Measurements from ENCODE around the gene FKBP15.
"Not testable (repeated sequence)": the region's sequence is repeated elsewhere in the genome, so short reads cannot be mapped to it uniquely, and the experiment has no call there.

Gene FKBP15, protein sequence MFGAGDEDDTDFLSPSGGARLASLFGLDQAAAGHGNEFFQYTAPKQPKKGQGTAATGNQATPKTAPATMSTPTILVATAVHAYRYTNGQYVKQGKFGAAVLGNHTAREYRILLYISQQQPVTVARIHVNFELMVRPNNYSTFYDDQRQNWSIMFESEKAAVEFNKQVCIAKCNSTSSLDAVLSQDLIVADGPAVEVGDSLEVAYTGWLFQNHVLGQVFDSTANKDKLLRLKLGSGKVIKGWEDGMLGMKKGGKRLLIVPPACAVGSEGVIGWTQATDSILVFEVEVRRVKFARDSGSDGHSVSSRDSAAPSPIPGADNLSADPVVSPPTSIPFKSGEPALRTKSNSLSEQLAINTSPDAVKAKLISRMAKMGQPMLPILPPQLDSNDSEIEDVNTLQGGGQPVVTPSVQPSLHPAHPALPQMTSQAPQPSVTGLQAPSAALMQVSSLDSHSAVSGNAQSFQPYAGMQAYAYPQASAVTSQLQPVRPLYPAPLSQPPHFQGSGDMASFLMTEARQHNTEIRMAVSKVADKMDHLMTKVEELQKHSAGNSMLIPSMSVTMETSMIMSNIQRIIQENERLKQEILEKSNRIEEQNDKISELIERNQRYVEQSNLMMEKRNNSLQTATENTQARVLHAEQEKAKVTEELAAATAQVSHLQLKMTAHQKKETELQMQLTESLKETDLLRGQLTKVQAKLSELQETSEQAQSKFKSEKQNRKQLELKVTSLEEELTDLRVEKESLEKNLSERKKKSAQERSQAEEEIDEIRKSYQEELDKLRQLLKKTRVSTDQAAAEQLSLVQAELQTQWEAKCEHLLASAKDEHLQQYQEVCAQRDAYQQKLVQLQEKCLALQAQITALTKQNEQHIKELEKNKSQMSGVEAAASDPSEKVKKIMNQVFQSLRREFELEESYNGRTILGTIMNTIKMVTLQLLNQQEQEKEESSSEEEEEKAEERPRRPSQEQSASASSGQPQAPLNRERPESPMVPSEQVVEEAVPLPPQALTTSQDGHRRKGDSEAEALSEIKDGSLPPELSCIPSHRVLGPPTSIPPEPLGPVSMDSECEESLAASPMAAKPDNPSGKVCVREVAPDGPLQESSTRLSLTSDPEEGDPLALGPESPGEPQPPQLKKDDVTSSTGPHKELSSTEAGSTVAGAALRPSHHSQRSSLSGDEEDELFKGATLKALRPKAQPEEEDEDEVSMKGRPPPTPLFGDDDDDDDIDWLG

DNA sequence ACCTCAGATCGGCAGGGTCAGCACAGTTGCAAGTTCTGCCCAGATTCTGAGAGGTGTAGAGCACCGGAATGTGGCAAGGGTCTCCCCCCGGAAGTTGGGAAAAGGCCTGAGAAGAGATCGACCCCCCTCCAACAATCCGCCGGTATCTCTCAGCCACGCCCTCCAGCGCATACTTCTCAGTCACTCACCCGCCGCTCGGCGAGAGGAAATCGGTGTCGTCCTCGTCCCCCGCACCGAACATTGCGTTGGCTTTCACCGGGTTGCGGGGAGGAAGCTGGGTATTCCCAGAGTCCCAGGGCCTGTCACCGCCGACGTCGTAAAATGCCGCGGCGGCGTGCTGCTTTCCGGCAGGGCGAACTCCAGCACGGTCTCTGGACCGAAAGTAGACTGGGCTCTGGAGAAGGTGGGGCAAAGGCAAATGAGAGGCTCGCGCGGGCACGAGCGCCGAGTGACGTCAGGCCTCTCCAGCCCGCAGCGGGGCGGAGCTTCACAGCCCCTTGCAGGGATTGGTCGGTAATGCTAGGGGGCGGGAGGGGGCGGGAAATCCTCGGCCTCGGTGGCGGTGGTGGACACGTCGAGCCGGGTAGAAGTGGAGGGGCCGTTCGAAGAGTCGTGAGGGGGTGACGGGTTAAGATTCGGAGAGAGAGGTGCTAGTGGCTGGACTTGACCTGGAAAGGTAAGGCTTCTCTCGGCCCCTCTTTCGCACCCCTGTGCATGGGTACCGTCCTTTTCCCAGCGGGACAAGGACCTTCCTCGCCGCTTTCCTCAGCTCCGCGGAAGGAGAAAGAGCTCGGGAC is at the start of gene FKBP15, which contains the start of gene SLC31A1:
Gene FKBP15, minus strand, starts transcription at position 275 of the 797 bp plus-strand sequence. Its CDS starts 34 bp downstream, at position 241.
Gene SLC31A1, plus strand, starts transcription at position 542 of the 797 bp plus-strand sequence. CDS start 34,605 bp downstream, outside the sequence.
- DNase-seq (ENCODE audit: low spot score): peak; percentile 99

DNA sequence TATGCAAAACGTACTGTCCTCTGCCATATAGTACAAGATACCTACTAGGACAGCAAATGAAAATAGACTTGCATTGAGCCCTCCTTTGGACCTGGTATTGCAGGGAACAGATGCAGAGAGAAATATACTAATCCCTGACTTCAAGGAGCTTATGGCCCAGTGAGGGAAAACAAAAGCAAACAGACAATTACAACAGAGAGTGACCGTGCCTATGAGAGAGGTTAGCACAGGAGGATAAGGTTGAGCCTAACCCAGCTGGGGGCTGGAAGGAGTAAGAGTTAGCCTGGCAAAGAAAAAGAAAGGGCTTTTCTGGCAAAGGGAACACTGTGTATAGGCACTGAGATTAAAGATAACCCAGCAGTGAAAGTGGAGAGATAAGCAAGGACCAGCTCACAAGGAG is 48.8 kb upstream of the FKBP15 start:
- DNase-seq (ENCODE audit: low spot score): no peak

DNA sequence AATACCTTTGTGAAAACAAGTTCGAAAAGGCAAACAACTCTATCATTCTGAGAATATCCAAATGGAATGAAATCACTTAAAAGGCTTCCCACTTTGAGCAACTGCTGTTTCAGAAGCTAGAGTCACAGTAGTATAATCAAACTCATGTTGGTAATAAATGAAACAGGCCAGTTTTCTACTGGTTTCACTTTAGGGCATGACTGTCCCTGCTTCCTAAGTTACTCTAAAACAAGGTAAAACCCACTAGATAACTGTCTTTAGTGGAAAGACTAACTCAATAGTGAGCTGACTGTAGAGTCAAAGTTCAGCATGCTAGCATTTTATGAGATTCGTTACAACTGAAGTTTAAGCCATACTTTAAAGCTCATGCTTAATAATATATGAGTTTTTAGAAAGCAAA is 48.3 kb upstream of the FKBP15 start:
- no peak for DNase-seq (ENCODE audit: low spot score)

DNA sequence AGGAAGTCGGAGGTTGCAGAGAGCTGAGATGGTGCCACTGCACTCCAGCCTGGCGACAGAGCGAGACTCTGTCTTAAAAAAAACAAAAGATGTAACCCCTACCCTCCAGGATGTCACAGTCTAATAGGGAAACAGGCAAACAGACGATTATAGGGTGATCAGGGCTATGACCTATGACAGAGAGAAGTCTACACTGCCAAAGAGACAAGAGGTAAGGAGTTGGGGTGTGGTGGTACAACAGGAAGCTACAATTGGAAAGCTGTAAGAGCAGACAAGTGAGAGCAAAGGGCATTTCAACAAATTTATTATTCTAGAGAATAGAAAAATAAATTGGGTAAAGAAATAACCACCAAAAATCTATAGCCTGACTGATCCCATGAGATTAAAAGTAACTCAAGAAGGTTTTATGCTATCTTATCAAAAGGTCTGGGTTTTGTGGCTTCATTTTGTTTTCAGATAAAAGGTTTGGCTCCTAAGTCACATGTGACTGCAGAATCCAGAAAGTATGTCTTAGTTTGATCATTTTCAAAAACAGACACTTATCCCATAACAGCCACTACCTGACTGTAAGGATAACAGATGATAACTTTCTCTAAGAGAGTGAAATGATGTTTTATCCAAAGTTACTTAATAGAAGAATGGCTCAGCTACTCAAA is 47.0 kb upstream of the FKBP15 start:
- DNase-seq (ENCODE audit: low spot score): no peak

DNA sequence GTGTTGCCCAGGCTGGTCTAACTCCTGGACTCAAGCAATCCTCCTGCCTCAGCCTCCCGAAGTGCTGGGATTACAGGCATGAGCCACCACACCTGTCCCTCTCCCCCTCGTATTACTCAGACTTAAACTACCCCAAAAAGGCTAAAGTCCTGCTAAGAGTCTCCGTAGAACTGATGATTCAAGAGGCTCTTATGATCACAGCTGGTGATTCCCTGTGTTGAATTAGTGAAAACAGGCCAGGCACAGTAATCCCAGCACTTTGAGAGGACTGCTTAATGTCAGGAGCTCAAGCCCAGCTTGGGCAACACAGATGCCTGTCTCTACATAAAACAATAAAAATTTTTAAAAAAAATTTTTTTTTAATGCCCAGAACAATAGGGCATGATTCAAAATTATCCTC is 45.1 kb upstream of the FKBP15 start:
- DNase-seq (ENCODE audit: low spot score): no peak

DNA sequence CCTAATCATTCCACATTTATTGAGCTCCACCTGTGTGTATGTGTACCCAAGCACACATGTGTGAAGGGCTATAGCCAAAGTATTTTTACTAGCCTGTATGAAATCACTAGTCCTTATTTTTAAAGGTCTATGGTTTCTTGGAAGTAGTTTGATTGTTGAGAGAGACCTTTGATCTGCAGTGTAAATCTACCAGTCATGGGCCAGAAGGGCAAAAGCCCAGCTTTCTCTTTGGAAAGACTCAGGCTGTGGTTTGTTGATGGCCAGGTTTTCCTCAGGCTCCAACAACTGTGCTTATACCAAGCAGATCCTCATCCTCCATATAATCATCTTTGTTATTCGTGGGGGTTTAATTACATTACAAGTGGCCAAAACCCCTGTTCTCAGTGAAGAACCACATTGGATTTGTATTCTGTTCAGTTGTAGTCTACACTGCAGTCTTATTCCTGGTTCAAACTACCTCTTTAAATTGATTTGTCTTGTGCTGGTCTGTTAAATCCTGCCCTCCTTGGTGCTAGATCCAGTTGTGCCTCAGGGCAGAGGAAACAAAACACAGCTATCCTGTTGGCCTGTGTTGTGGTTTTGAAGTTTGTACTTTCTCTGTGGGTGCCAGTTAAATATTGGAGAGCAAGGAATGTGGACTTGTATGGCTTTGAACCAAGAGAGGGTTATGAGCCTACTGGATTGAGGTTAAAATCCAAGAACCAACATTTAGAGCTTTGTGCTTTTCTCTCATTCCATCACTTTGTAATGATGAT is 41.0 kb upstream of the FKBP15 start:
- no peak for DNase-seq (ENCODE audit: low spot score)

DNA sequence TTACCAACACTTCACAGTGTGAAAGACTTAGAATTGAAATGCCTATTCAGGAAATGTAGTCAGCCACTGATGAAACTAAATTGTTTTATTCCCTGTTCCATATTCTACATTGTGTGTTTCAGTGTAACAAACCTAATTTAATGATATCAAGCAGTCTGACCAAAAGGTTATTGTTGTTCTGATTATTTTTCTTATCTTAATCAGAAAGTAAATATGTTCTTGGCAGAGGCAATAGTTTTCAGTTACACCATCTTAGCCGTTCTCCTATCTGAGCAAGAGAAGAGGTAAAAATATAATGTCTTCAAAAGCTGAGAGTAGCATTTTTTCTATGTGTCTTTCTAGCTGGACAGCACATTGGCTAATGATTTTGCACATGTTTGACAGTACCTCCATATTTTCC is 37.2 kb upstream of the FKBP15 start:
- DNase-seq (ENCODE audit: low spot score): no peak

DNA sequence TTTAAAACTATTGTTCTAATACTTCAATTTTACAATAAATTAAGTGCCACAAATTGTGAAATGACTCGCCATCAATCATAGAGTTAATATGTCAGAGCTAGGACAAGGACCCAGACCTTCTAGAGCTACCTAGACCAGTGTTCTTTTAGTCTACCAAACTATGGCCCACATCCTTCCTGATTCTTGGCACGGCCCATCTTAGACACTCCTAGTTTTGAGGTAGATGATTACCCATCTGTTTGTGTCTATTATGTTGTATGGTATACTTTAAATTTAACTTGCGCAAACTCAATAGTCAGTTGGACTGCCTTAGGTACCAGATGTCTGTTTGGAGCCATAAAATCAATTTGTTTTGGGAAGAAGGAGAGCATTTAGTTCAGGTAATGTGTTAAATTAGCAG is 36.8 kb upstream of the FKBP15 start:
- DNase-seq (ENCODE audit: low spot score): no peak

DNA sequence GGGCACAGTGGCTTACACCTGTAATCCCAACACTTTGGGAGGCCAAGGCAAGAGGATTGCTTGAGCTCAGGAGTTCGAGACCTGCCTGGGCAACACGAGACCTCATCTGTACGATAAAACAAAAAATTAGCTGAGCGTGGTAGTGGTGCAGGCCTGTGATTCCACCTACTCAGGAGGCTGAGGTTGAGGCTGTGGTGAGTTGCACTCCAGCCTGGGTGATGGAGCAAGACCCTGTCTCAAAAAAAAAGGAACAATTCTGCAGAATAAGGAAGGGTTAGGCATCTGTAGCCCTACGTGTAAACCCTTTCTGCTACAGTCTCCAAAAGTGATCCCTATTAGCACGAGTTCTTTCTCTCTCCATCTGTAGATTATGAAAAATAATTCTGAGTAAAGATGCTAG is 34.4 kb upstream of the FKBP15 start:
- no peak for DNase-seq (ENCODE audit: low spot score)

DNA sequence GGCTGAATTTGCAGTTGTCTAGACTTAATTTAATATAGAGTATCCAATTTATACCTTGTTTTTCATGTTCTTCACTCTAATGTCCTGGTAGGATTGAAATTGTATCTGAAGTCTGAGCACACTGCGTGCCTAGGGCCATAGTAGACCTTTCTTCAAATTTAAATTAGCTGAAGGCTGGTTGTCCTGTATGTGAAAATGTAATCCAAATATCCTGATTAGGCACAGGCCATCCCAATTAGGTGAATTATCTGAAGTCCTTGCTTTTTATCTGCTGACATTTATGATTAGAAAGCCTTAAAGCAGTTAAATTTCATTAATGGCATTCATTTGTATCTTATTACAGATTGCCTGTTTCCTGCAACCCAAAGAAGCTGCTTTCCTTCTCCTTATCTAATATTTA is 33.9 kb upstream of the FKBP15 start:
- no peak for DNase-seq (ENCODE audit: low spot score)

DNA sequence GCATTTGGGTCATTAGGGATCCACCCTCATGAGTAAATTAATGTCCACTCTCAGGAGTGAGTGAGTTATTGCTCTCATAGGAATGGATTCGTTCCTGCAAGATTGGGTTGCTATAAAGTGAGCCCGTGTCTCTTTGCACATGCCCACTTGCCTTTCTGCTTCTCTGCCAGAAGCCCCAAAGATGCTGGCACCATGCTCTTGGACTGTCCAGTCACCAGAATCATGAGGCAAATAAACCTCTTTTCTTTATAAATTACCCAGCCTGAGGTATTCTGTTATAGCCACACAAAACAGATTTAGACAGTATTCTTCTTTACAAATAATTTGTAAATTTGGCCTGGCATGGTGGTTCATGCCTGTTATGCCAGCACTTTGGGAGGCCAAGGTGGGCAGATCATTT is 29.7 kb upstream of the FKBP15 start:
- DNase-seq (ENCODE audit: low spot score): no peak

DNA sequence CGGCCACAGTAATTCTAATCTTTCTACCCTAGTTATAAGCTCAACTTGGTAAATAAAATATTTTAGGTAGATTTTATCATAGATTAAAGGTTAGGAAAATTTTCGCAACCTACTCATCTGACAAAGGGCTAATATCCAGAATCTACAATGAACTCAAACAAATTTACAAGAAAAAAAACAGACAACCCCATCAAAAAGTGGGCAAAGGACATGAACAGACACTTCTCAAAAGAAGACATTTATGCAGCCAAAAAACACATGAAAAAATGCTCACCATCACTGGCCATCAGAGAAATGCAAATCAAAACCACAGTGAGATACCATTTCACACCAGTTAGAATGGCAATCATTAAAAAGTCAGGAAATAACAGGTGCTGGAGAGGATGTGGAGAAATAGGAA is 28.6 kb upstream of the FKBP15 start:
- DNase-seq (ENCODE audit: low spot score): not testable (repeated sequence)

DNA sequence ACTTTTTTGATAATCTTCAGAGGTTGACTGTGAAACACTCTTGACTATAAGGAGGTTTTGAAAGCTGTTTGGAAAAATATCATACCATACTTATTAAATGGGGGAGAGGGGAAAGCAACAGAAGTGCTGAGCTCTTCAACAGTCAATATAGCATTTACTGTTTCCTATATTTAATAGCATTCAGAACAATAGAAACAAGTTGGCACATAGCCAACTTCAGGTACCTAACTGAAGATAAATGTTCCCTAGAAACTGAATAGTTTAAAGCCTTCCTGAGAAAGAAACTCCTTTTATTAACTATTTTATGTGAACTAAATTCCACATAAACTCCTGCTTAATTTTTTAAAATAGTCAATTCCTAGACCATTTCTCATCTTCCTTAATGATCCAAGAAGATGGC is 26.6 kb upstream of the FKBP15 start:
- no peak for DNase-seq (ENCODE audit: low spot score)

DNA sequence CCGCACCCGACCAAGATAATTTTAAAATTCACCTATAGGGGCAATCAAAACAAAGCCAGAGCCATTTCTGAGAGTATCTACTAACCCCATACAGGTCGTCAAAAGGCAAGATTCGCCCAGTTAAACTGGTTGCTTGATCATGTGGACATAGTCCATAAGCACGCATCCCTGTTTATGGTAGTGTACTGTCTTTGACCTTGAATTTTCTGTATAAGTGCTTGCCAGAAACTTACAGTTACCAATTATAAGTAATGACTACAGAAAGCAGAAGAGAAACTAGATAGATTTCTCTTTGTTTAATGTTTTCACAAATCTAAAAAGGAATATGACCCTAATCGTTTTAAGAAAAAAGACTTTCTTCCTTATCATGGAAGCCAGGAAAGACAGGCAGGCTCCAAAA is 25.9 kb upstream of the FKBP15 start:
- no peak for DNase-seq (ENCODE audit: low spot score)

DNA sequence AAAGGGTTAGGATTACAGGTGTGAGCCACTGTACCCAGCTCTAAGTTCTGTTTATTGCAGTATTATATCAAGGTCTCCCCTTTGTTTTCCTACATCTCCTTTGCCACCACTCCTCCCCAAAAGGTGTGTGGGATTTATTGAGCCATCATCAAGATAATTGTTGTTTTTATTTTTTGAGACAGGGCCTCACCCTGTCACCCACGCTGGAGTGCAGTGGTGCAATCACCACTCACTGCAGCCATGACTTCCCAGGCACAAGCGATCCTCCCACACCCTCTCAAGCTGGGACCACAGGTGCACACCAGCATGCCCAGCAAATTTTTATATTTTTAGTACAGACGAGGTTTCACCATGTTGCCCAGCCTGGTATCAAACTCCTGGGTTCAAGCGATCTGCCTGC is 24.8 kb upstream of the FKBP15 start:
- no peak for DNase-seq (ENCODE audit: low spot score)

DNA sequence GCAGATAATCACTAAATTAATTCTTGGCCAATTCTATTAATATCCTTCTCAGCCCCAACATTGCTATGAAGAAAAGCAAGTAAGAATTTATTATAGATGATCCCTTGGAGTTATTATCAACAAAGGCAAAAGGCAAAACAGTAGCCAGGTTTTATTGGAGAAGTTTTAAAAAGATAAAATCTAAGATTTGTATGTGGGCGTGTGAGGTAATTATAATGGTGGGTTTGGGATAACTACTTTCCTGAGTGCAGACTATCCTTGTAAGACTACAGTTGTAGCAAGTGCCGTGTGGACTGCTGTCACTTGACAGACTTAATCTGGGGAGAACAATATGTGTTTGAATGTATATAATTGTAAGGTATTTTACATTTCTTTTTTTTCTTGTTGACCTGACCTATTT is 23.5 kb upstream of the FKBP15 start:
- no peak for DNase-seq (ENCODE audit: low spot score)

DNA sequence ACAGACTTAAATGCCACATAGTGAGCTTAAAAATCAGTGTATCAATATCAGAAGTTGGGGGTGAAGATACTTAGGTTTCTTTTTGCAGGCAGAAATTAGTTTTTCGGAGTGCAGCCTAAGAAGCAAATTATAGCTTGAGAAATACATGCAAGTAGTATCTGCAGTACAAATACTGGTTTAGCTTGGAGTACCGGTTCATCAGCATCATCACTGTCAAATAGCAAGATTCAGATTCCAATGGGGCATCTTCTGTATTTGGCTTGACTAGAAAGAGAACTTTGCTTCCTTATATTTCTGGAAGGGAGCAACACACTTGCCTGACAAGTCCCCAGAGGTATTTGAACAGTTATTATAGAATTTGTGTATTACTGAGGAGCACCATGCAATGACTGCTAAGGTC is 20.1 kb upstream of the FKBP15 start:
- no peak for DNase-seq (ENCODE audit: low spot score)

DNA sequence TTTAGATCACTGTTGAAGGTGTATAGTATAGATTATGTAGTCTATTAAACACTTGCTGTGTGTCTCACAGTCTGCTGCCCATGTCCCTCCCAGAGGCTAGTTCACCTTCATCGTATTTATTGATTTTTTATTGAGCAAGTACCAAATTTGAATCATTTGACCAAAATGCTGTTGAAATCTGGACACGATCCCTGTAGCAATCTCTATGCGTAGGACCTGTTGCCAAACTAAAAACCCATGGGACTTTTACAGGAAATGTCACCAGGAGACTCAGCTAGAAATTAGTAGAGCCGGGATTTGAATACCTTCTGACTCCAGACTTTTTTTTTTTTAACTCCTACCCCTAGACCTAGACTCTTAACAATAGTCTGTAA is 17.8 kb upstream of the FKBP15 start:
- DNase-seq (ENCODE audit: low spot score): no peak

DNA sequence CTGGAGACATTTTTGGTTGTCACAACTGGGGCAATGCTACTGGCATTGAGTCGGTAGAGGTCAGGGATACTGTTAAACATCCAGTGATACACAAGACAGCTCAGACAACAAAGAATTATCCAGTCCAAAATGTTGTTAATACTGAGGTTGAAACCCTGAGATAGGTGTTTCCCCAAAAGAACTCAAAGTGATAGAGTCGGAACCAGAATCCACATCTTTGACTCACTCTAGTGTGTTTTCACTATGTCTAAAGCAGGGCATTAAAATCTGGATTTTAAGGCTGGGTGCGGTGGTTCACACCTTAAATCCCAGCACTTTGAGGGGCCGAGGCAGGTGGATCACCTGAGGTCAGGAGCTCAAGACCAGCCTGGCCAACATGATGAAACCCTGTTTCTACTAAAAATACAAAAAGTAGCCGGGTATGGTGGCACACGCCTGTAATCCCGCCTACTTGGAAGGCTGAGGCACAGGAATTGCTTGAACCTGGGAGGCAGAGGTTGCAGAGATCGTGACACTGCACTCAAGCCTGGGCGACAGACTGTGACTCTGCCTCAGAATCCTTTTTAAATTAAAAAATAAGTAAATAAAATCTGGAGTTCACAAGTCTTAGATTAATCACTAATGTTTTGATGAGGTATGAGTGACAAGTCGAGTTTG is 17.3 kb upstream of the FKBP15 start:
- DNase-seq (ENCODE audit: low spot score): no peak

DNA sequence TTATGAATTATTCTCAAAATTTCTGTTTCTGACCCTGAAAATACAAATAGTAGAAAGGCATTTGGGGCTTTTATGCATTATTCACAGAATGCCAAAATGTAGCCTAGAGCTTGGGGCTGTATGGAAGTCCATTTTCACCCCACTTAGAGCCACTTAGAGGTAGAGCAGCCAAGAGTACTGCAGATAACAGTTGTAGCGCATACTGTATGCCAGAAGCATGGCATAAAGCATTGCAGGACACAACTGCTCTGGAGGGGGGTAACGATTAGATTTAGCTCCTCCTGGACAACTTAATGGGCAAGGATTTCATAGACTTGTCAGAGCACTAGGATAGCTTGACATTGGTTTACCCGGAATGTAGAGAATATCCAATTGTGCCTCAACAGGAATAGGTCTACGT is 15.9 kb upstream of the FKBP15 start:
- DNase-seq (ENCODE audit: low spot score): no peak
